Activated T-helper 1 cell treated with Interleukin-2 at 50 U/mL for 16 hours (primary cell): ENCODE data around the gene SMTN.
A peak's percentile ranks its signal among the peaks of the same experiment; 100 is the strongest.
"Not testable (repeated sequence)": the region's sequence is repeated elsewhere in the genome, so short reads cannot be mapped to it uniquely, and the experiment has no call there.

Source experiments
- DNase-seq: peaks from one replicate; pipeline ENCODE4 v3.0.0-alpha.2; 2020; ENCODE audit warnings: low read depth

Gene SMTN

DNA sequence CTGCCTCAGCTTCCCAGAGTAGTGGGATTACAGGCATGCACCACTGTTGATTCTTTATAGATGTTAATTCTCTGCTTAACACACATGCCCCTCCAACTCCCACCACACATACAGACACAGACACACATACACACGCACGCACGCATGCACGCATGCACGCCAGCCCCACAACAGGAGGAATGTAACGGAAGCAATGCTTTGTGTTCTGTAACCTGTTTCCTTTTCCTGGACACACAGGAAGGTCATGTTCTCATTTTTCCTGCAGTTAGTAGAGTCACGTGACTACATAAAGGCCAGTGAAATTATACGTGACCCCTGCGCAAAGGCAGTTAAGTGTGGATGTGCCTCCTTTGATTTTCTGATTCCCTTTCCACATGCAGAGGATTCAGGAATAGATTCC is 8.0 kb upstream of the SMTN start:
- DNase-seq, result not testable (repeated sequence)

DNA sequence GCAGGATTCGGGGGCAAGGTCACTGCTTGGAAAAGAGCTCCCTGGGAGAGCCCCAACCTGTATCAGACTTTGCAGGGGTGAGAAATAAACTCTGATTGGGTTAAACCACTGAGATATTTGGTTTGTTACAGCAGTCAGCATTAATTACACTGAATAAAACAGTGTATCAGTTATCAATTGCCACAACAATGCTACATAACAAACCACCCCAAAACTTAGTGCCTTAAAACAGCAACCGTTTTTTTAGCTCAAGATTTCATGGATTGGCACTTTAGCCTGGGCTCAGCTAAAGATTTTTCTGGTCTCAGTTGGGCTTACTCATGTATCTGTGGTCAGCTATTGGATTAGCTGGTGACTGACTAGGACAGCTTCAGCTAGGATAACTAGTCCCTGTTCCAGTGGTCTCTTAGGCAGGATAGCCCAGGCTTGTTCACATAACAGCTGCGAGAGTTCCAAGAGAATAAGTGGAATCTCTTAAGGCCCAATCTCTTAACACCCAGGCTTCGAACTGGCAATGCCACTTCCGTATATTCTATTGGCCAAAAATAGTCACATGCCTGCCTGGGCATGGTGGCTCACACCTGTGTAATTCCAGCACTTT is 7.5 kb upstream of the SMTN start:
- not testable (repeated sequence) for DNase-seq

DNA sequence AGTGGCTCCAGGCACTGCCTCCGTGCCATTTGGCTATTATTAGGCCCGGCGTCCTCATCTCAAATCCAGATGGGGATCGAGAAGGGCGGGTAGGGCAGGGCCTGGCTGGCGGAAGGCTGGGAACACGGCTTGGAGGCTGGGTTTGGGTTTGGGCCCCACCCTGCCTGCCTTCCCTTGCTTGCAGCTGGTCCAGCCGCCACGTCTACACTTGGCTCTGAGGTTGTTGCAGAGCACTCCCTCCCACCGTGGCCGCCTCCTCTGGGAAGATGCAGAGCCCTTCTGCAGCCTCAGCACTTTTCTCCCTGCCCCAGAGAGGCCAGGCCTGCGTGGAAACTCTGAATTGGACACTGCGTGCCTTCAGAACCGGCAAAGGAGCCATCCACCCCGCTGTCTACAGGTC is 5.2 kb upstream of the SMTN start:
- DNase-seq, result no peak

DNA sequence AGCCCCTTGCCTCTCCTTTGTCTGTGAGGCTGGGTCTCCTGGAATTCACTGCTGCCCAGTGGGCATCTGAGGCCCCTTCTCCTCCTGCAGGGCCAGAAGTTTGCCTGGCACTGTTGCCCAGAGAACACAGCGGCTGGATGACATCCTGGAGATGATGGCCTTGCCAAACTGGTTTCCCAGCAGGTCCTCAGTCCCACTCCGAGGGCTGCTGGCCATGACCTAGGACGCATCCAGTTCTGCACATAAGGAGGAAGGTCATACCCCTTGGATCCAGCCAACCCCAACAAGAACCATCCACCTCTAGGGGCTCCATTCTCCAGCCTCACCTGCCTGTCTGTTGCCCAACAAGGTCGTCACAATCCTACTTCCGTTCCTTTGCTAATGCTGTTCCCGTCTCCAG is 3.4 kb upstream of the SMTN start:
- no peak for DNase-seq

DNA sequence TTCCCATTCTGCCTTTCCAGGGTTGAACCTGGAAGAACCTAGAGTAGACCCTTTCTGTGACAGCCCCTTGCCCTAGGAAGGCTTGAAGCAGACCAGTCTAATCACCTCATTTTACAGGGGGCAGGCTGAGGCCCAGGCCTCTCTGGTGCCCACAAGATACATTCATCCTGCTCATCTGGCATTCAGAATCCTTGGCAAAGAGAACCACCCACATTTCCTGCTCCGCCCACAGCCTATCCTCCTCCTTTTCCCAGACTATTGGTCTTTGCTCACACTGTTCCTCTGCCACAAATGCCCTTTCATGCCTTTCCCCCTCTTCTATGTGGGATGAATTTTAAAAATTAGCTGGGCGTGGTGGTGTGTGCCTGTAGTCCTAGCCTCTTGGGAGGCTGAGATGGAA is 2.7 kb upstream of the SMTN start:
- not testable (repeated sequence) for DNase-seq

DNA sequence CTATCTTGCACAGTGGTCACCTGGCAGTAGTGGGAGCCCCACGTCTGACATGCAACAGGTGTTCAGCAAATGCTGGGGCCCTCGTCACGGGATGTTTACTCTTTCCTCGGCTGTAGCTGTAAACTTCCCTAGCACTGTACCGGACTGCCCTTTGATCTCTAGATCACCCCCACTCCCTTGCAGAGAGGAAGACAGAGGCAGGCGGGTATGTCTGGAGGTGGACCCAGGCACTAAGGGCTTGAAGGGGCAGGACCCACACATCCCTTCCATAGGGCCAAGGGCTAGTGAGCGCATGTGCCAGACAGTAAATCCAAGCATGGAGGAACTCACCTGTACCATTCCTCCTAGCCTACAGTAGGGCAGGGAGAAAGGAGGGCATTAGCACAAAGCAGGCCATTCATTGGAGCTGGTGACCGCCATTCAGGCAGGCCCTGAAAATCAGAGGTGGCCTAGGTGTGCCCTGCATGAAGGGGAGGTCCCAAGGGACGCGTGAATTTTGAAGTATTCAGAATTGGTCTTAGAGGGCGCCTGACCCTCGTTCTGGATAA is 1.9 kb upstream of the SMTN start:
- DNase-seq, result no peak

DNA sequence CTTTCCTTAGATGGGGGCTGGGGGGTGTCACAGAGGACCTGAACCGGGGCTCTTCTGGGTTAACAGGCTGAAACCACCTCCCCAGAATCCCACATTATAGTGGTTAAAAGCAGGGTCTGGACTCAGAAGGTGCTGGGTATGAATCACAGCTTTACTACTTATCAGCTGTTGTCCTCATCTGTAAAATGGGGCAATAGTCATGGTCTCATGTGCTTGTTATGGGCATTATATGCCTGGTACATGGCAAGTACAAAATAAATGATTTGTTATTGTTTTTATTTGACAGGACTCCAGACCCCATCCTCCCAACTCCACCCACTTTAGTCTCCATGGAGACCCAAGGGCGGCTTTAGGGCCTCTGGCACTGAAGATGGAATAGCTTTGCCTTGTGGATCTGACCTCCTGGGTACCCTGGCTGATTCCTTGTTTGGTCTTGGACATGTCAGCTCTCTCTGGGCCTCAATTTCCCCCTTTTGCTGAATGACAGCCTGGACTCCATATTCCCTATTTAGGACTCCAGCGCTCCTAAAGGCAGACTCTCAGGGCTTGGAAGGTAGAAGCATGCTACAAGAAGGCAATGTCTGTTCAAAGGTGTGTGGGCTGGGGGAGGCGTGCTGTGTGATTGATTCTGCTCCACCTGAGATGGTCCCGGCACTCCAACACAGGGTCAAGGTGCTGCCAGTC is 812 bp upstream of the SMTN start:
- no peak for DNase-seq

DNA sequence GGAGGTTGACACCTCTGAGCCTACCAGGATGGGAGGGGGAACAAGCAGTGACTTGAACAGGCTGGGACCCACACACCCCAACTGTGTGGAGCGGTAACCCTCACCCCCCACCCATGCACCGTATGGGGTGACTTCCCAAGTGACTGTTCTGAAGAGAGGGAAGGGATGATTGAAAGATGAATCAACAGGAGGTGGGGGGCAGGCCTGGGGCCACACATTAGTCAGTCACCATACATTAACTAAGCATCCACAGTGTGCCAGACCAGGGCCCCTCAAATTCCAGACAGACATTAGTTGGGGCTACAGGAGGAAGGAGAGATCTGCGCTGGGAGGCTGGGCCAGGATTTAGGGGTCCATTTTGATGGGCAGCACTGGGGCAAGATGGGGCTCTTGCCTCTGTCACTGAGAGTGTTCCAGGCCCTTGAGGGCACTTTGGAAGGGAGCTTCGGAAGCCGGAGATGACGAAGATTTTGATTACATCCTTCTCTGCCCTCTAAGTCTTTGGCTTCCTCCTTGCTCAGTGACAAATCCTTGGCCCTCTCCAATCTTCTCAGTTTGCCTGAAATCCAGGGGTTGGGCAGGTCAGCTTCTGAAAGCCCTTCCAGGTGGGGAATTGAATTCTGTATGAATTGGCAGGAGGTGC is 966 bp downstream of the SMTN start:
- DNase-seq, result no peak

DNA sequence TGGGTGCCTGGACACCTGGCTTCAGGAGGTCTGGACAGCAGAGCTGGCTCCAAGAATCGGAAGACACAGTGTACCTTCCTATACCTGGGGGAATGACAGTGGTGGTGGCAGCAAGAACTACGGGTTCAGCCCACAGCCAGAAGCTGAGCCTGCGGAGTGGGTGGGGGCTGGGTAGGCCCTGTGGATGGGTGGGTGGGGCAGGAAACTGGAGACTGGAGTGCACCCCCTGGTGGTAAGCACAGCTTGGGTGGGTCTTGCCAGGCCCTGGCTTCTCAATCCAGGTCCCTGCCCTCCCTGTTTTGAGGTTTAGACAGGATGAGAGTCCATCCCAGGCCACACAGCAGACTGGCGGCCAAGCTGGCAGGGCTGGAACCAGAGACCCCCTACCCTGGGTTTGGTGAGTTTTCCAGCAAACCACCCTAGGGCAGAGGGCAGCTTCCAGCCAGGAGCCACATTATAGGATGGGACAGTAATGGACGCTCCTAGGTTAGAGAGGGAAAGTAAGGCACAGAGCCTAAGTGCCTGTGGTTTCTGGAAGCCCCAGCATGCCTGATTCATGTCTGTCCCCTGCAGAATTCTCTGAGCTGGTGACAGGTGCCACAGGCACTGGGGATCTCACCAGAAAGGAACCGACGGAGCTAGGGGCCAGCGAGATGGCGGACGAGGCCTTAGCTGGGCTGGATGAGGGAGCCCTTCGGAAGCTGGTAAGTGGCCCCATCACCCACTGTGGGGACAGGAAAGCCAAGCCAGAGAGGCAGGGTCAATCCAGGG is 1.7 kb downstream of the SMTN start:
- no peak for DNase-seq

DNA sequence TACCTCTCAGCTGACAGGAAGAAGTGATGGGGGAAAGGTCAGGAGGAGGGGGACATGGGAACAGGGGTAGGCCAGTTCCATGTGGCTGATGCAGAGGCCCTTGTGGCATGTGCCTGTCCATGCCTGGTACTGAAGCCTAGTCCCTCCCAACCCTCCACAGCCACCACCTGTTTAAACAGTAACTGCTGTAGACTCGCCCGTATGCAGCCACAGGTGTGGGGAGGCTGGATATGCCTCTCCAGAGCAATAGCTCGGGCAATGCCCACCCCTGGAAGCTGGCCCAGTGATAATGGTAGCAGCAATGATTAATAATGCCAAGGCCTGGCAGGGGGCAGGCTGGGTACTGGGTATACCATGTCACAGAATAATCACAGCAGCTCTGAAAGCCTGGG is 2.3 kb downstream of the SMTN start:
- DNase-seq, result no peak

DNA sequence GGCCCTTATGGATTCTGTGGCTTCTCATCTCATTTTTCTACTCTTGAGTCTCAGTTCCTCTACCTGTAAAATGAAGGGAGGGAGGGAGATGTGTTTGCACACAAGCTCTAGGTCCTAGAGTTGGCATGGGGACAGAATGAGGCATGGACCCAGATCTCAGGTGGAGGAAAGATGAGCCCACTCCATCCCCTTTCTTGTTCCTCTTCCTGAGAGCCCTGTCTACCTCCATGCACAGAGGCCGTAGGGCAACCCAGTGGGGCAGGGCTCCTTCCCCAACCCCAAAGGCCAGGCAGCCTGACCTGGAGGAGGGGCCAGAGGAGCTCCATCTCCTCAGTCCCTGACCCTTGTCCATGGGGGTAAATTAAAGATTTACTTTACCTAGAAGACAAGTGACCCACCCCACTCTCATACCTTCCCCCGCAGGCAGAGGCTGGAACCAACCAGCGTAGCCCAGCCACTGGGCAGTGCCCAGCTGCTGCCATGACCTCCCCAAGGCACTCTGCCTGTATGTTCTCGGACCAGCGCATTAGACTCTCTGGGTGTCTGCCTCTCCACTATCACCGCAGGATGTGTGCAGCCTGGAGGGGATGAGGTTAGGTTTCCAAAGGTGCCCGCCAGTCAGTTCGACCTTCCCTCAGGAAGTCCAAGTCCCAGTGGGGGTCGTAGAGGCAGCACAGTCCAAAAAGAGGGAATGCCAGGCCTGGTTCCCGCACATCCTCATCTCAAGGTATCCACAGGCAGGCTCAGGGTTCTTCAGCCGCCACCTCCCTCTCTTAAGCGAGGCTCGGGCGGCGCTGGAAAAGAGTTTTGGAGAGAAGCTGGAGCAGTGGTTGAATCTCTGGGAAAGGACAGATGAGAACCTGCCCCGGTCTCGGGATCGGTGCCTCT is 3.0 kb downstream of the SMTN start:
- no peak for DNase-seq

DNA sequence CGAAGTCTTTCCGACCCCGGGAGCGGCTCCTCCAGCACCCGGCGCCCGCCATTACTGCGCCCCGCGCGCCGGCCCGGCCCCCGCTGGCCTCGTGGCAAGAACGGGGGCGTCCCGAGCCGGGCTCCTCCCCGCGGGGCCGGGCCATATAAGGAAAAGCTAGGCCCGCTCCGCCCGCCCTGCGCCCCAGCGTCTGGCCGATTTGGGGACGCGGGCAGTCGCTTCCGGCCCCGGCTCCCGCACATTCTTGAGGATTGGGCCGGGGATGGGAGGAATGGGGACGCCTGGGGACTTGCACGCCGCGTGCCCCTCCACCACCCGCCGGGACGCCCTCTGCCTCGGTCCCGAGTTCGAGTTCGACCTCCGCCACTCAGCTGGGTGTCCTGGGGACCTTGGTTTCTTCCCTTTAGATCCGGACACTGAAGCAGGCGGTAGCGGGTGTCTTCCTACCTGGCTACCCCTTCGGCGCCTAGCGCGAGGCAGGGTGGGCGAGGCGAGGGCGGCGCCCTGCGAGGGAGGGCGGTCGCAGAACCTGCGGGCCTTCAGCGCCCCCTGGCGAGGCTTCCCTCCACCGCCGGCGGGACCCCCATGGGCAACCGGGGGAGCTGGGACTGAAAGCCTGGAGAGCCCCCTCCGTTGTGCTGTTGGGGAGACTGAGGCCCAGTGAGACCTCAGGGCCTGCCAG is 3.8 kb downstream of the SMTN start:
- DNase-seq, result peak; percentile 78

DNA sequence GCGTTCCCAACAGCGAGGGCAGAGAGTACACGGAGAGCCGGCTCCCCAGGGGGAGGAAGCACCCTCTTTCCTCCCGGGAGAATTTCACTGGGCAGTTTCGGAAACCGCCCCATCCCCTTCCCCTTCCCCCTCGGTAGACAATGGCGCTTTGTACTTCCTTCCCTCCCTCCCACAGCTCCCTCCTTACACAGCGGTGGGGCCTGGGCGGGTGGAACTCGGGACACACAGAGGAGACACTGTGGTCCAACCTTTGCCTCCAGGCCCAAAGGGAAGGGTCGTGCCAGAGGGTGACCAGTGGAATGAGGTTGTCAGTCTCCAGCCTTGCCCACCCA is 4.3 kb downstream of the SMTN start:
- no peak for DNase-seq

DNA sequence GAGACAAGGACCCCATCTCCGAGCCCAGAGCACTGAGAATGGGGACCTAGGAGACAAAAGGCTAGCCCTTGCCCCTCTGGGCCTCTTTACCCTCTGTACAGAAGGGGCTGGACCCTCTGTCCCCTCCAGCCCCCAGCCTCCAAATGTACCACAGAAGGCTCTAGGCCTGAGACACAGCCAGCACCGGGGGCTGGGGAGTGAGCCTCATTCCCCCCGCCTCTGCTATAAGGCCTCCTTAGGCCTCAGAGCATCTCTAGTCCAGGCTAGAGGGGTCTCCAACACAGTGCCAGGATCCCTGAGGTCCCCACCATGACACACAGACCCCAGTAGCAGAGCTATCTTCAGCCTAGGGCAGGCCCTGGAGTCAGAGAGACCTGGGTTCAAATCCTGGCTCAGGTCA is 4.8 kb downstream of the SMTN start:
- DNase-seq, result no peak

DNA sequence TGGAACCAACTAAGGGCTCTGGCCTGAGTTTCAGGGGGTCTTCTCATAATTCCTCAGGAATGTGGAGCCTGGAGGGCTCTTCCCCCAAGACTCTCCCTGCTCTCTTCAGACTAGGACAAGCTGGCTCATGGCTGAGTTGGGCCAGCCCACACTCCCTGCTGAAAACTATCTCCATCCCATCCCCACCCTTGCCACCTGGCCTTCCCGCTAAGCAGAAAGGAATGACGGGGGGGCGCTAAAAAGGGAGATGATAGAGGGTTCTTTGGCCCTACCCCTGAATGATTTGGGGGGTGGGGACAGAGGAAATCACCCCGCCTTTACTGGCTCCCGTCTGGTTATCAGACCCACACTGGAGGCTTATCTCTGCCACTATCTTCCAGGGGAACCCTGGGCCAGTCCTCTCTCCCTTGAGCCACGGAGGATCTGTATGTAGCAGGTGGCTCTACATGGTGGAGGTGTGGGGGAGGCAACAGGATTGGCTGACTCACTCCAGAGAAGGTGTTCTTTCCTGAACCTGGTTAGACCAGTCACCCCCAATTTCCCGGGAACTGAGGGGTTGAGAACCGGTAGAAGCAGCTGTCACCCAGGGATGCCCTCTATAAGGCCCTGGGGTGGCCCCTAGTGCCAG is 5.7 kb downstream of the SMTN start:
- DNase-seq, result no peak

DNA sequence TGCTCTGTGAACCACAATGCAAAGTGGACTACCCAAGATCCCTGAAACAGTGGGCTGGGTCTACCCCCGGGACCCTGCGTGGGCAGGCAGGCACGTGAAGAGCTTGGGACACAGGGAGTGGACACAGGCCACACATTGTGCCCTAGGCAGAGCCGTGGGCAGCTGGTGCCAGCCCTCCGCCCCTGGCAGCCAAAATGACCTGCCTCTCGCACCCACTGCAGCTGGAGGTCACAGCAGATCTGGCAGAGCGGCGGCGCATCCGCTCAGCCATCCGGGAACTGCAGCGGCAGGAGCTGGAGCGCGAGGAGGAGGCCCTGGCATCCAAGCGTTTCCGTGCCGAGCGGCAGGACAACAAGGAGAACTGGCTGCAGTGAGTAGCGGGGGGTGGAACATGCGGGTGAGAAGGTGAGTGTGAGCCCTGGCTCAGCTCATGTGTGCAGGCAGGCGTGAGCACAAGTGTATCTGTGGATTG is 6.7 kb downstream of the SMTN start:
- no peak for DNase-seq

DNA sequence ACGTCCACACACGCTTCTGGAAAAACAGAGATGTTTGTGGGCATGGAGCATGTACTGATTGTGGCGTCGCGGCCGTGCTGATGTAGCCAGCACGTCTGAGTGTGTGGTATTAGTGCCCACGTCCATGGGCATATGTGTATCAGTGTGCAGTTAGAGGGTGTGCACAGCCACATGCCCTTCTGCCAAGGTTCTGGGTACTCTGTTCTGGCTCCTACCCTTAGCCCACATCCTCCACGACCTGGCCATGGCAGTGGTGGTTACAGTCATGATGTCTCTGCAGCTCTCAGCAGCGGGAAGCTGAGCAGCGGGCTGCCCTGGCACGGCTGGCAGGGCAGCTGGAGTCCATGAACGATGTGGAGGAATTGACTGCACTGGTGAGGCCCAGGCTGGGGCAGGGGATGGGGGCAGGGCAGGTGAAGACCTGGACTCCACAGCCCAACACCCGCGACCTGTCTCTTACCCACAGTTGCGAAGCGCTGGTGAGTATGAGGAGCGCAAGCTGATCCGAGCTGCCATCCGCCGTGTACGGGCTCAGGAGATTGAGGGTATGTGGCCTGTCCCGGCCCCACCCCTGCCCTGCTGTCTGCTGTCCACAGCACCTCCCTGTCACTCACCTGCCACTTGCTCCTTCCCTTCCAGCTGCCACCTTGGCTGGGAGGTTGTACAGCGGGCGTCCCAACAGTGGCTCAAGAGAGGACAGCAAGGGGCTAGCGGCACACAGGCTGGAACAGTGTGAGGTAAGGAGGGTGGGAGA is 7.3 kb downstream of the SMTN start:
- no peak for DNase-seq

DNA sequence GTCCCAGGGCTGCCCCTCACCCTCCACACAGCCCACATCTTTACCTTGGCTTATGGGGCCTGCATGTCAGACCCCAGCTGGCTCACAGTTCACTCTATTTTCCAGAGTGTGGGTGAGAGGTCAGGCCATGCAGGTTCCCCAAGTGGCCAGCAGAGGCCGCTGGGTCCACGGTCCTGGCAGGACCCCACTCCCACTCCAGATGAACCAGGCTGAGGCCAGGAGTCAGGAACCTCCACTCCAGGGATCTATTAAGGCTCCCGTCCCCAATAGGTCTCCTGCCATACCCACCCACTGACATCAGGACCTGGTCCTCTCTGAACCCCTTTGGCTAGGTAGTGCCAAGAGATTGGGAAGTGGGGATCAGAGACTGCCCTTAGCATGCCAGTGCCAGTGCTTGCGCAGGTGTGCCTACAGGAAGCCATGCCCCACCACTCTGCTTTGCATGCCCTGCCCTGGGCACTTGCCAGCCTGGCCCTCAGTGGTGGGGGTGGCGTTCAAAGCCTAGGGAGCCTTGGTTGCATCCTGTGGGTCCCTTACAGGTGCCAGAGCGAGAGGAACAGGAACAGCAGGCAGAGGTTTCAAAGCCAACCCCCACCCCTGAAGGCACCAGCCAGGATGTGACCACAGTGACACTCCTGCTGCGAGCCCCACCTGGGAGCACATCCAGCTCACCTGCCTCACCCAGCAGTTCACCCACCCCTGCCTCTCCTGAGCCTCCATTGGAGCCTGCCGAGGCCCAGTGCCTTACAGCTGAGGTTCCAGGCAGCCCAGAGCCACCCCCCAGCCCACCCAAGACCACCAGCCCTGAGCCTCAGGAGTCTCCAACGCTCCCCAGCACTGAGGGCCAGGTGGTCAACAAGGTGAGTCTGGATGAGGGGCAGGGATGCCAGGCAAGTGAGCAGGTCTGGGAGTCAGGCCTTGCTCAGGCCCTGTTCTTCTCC is 8.3 kb downstream of the SMTN start:
- peak; percentile 23 for DNase-seq
